Measurements from ENCODE around the gene DDRGK1. TPM values are rescaled to one million over a fixed set of nuclear protein-coding genes. Genes with fewer than 3 reads are reported as not detected.

Gene DDRGK1
- 77.7 to 101 TPM (median 92.0 TPM) in 5 replicates for total RNA-seq (2022; extraction: Qiagen RNA extraction; ENCODE audit: low read depth)

GRCh38 chr20:3204124-3204794 is at the start of gene DDRGK1:
TSS of gene DDRGK1 (minus strand) at chr20:3204682. CDS start at chr20:3204627, 55 bp downstream.

GRCh38 chr20:3239026-3239866 is 34.8 kb upstream of the DDRGK1 start, which contains the start of gene SLC4A11:
TSS of gene SLC4A11 (minus strand) at chr20:3239190. CDS start at chr20:3239137, 53 bp downstream.

GRCh38 chr20:3209257-3209945 is 4.9 kb upstream of the DDRGK1 start, which contains the start of gene ITPA:
TSS of gene ITPA (plus strand) at chr20:3209498. CDS start at chr20:3209552, 54 bp downstream.

GRCh38 chr20:3172933-3173609 is 31.4 kb downstream of the DDRGK1 start, which contains the start of gene LZTS3:
TSS of gene LZTS3 (minus strand) at chr20:3173549. CDS start at chr20:3167163, 6,386 bp downstream.

Other genes with a start within 250 kb of the DDRGK1 start
- gene GNRH2, start 161.1 kb downstream of the DDRGK1 start, total RNA-seq (2022; extraction: Qiagen RNA extraction; ENCODE audit: low read depth), result 0.29 to 0.59 TPM (median 0.32 TPM) in 4 of 5 replicates, not detected in the other
- gene MRPS26, start 158.6 kb downstream of the DDRGK1 start, total RNA-seq (2022; extraction: Qiagen RNA extraction; ENCODE audit: low read depth), result 118 to 154 TPM (median 150 TPM) in 5 replicates
- gene OXT, start 133.1 kb downstream of the DDRGK1 start, total RNA-seq (2022; extraction: Qiagen RNA extraction; ENCODE audit: low read depth), result not detected in 5 replicates
- gene AVP, start 120.0 kb downstream of the DDRGK1 start, total RNA-seq (2022; extraction: Qiagen RNA extraction; ENCODE audit: low read depth), result not detected in 5 replicates
- 47.4 to 51.1 TPM (median 50.0 TPM) in 5 replicates for gene FASTKD5, start 44.8 kb downstream of the DDRGK1 start, total RNA-seq (2022; extraction: Qiagen RNA extraction; ENCODE audit: low read depth)
- gene UBOX5, start 44.8 kb downstream of the DDRGK1 start, total RNA-seq (2022; extraction: Qiagen RNA extraction; ENCODE audit: low read depth), result 3.9 to 5.3 TPM (median 4.8 TPM) in 5 replicates
- gene LZTS3, start 31.1 kb downstream of the DDRGK1 start, total RNA-seq (2022; extraction: Qiagen RNA extraction; ENCODE audit: low read depth), result 3.6 to 4.1 TPM (median 4.1 TPM) in 5 replicates
- 126 to 142 TPM (median 136 TPM) in 5 replicates for gene ITPA, start 4.8 kb upstream of the DDRGK1 start, total RNA-seq (2022; extraction: Qiagen RNA extraction; ENCODE audit: low read depth)
- 7.9 to 10.2 TPM (median 9.2 TPM) in 5 replicates for gene SLC4A11, start 34.5 kb upstream of the DDRGK1 start, total RNA-seq (2022; extraction: Qiagen RNA extraction; ENCODE audit: low read depth)
- gene DNAAF9, start 203.0 kb upstream of the DDRGK1 start, total RNA-seq (2022; extraction: Qiagen RNA extraction; ENCODE audit: low read depth), result 4.9 to 6.8 TPM (median 5.7 TPM) in 5 replicates

Measured in A549 treated with GW870086 at 1 μM for 4 hours (cell line).